Keratinocyte (primary cell): ENCODE results near the gene ZNF646.

Source experiments
- CTCF ChIP-seq, 3 experiments: IDR thresholded peaks in 1 of 3; conservative IDR thresholded peaks in 1 of 3; optimal IDR thresholded peaks in 1 of 3; 2 replicates in 2 of 3; 3 replicates in 1 of 3; pipeline versions ENCODE3 to v1.5.1; 2011; ENCODE audit warnings: low read length in 3 of 3, mild to moderate bottlenecking in 3 of 3, moderate library complexity in 2 of 3, control low read depth in 1 of 3, inconsistent platforms in 1 of 3; ENCODE audit not compliant: insufficient read depth in 2 of 3; ENCODE audit errors: extremely low read depth in 1 of 3
- EZH2 ChIP-seq: IDR thresholded peaks from one replicate; pipeline ENCODE4 v1.6.1; 2012; ENCODE audit warnings: inconsistent platforms, mild to moderate bottlenecking, low read length, moderate library complexity

GRCh38 chr16:31110106-31111034 lies 36.1 kb downstream of the ZNF646 start:
- TF ChIP-seq CTCF (optimal IDR thresholded peaks at IDR 0.05 in 1 of 3, IDR thresholded peaks at IDR 0.05 in 1 of 3, conservative IDR thresholded peaks at IDR 0.05 in 1 of 3; ENCODE audit: extremely low read depth in 1 of 3, insufficient read depth in 2 of 3, low read length in 3 of 3) (no peak), EZH2 (no peak)
